A549 (cell line): ENCODE results near the gene MRAS. TPM values are rescaled to one million over a fixed set of nuclear protein-coding genes. Genes with fewer than 3 reads are reported as not detected.

ENCODE experiments used
- ATAC-seq, 2 experiments: fragments of 200-7000 bp in 1 of 2; fragments of >200 bp in 1 of 2; cut with Nextera tagmentation in 1 of 2; cut with Tn5 transposase in 1 of 2; 3 replicates each; pipeline versions ENCODE4 v1.8.0 to v1.9.1; 2018 to 2020; ENCODE audit warnings: mild to moderate bottlenecking in 1 of 2, moderate library complexity in 1 of 2
- CTCF ChIA-PET: fragments of 300-600 bp; sonication (Branson Sonifier 250); formaldehyde crosslinking; extraction: SDS; loops from one replicate; lab custom pipeline; 2021; ENCODE audit warnings: antibody characterized with exemption, inconsistent platforms; lab: Yijun Ruan, JAX
- POLR2A ChIA-PET: fragments of 350-600 bp; formaldehyde crosslinking; extraction: SDS; loops from one replicate; lab custom pipeline; 2021; ENCODE audit warnings: antibody characterized with exemption, inconsistent platforms; lab: Yijun Ruan, JAX
- DNase-seq, 2 experiments: peaks; one replicate each; pipeline versions ENCODE4 v3.0.0 to v3.0.0-alpha.2; 2011 to 2016; ENCODE audit warnings: low read depth in 1 of 2, low spot score in 1 of 2
- FAIRE-seq: peaks from 2 replicates; lab custom pipeline; 2011; peaks lifted over from hg19 to GRCh38; lab: Jason Lieb, UNC
- H3K27ac ChIP-seq, 2 experiments: fragments of >200 bp; sonication (Bioruptor Twin); formaldehyde crosslinking; 3 replicates each; pipeline ENCODE4 v1.5.1; 2016 to 2017
- H3K4me1 ChIP-seq: fragments of >200 bp; sonication (Bioruptor Twin); formaldehyde crosslinking; 3 replicates; pipeline ENCODE4 v1.6.1; 2016
- H3K4me2 ChIP-seq: fragments of >200 bp; sonication (Bioruptor Twin); formaldehyde crosslinking; 3 replicates; pipeline ENCODE4 v1.6.1; 2016
- H3K4me3 ChIP-seq: fragments of >200 bp; sonication (Bioruptor Twin); formaldehyde crosslinking; 3 replicates; pipeline ENCODE4 v1.5.1; 2016
- H3K9me3 ChIP-seq: fragments of >200 bp; sonication (Bioruptor Twin); formaldehyde crosslinking; 3 replicates; pipeline ENCODE4 v1.6.1; 2016
- CBX2 ChIP-seq: fragments of 200-600 bp; sonication (generic); IDR thresholded peaks from 2 replicates; pipeline ENCODE4 v1.6.1; 2016; ENCODE audit warnings: low read depth, mild to moderate bottlenecking, borderline replicate concordance
- CEBPB ChIP-seq, 2 experiments: fragments of >200 bp in 1 of 2; sonication (Bioruptor Twin) in 1 of 2; formaldehyde crosslinking in 1 of 2; IDR thresholded peaks; 2 replicates each; pipeline ENCODE4 v1.6.1; 2012 to 2016
- CHD4 ChIP-seq: fragments of 200-600 bp; sonication (generic); IDR thresholded peaks from 2 replicates; pipeline ENCODE4 v1.6.1; 2016; ENCODE audit warnings: antibody characterized with exemption, mild to moderate bottlenecking, borderline replicate concordance
- CTCF ChIP-seq: fragments of >200 bp; sonication (Bioruptor Twin); formaldehyde crosslinking; IDR thresholded peaks from 3 replicates; pipeline ENCODE4 v1.5.1; 2016
- EHMT2 ChIP-seq: fragments of 200-600 bp; sonication (generic); IDR thresholded peaks from 2 replicates; pipeline ENCODE4 v1.6.1; 2016; ENCODE audit warnings: antibody characterized with exemption, low read depth, mild to moderate bottlenecking, moderate library complexity
- FOSL2 ChIP-seq, 2 experiments: fragments of 450-650 bp in 1 of 2; fragments of >200 bp in 1 of 2; sonication (Bioruptor Twin) in 1 of 2; formaldehyde crosslinking; IDR thresholded peaks; 2 replicates each; pipeline versions ENCODE4 v1.5.0 to v1.6.1; 2016 to 2020; ENCODE audit warnings: mild to moderate bottlenecking in 1 of 2, moderate library complexity in 1 of 2
- FOXS1 ChIP-seq: fragments of 250-450 bp; sonication (Bioruptor Pico); IDR thresholded peaks from 2 replicates; pipeline ENCODE4 v1.5.0; 2020; ENCODE audit warnings: mild to moderate bottlenecking, moderate library complexity
- GATA3 ChIP-seq: IDR thresholded peaks from 2 replicates; pipeline ENCODE4 v1.6.1; 2012; ENCODE audit warnings: borderline replicate concordance
- HDAC2 ChIP-seq: fragments of 200-600 bp; sonication (generic); IDR thresholded peaks from 2 replicates; pipeline ENCODE4 v1.6.1; 2016
- HES2 ChIP-seq: fragments of >200 bp; sonication (Bioruptor Twin); formaldehyde crosslinking; IDR thresholded peaks from 2 replicates; pipeline ENCODE4 v1.6.1; 2016
- HOXB13 ChIP-seq: fragments of 250-450 bp; sonication (Bioruptor Pico); IDR thresholded peaks from 2 replicates; pipeline ENCODE4 v1.5.0; 2020; ENCODE audit warnings: low read depth, mild to moderate bottlenecking, moderate library complexity
- HOXB5 ChIP-seq: fragments of 250-450 bp; sonication (Bioruptor Pico); IDR thresholded peaks from 2 replicates; pipeline ENCODE4 v1.5.0; 2020; ENCODE audit warnings: mild to moderate bottlenecking, moderate library complexity
- JUN ChIP-seq, 2 experiments: fragments of >200 bp; sonication (Bioruptor Twin); formaldehyde crosslinking; IDR thresholded peaks; 2 replicates in 1 of 2; 3 replicates in 1 of 2; pipeline ENCODE4 v1.6.1; 2016 to 2017
- JUNB ChIP-seq: fragments of >200 bp; sonication (Bioruptor Twin); formaldehyde crosslinking; IDR thresholded peaks from 2 replicates; pipeline ENCODE4 v1.6.1; 2016
- KDM1A ChIP-seq: fragments of 200-600 bp; sonication (generic); IDR thresholded peaks from 2 replicates; pipeline ENCODE4 v1.6.1; 2016; ENCODE audit warnings: low read depth, mild to moderate bottlenecking
- KDM5A ChIP-seq: fragments of 200-600 bp; sonication (generic); IDR thresholded peaks from 2 replicates; pipeline ENCODE4 v1.6.1; 2016; ENCODE audit warnings: antibody characterized with exemption, mild to moderate bottlenecking
- MAFK ChIP-seq: fragments of 450-650 bp; IDR thresholded peaks from 2 replicates; pipeline ENCODE4 v1.6.1; 2014; ENCODE audit not compliant: partially characterized antibody
- MYC ChIP-seq: IDR thresholded peaks from 2 replicates; pipeline ENCODE4 v1.6.1; 2012; ENCODE audit warnings: mild to moderate bottlenecking, inconsistent platforms, low read length, improper control_type of control experiment, borderline replicate concordance
- NPAS2 ChIP-seq: fragments of 250-450 bp; sonication (Bioruptor Pico); IDR thresholded peaks from 2 replicates; pipeline ENCODE4 v1.8.0; 2022; ENCODE audit warnings: mild to moderate bottlenecking, moderate library complexity, borderline replicate concordance
- POLR2A ChIP-seq: IDR thresholded peaks from 2 replicates; pipeline ENCODE4 v1.6.1; 2012; ENCODE audit warnings: mild to moderate bottlenecking, low read length
- POLR2AphosphoS2 ChIP-seq: conservative IDR thresholded peaks from 2 replicates; pipeline ENCODE4 v1.6.1; 2012; ENCODE audit warnings: low read length, improper control_type of control experiment, inconsistent platforms
- RAD21 ChIP-seq, 2 experiments: fragments of >200 bp in 1 of 2; sonication (Bioruptor Twin) in 1 of 2; formaldehyde crosslinking in 1 of 2; IDR thresholded peaks in 1 of 2; conservative IDR thresholded peaks in 1 of 2; 2 replicates in 1 of 2; 3 replicates in 1 of 2; pipeline ENCODE4 v1.6.1; 2012 to 2018; ENCODE audit warnings: inconsistent platforms in 1 of 2
- RARB ChIP-seq: fragments of 250-450 bp; sonication (Bioruptor Pico); IDR thresholded peaks from 2 replicates; pipeline ENCODE4 v1.8.0; 2021; ENCODE audit warnings: mild to moderate bottlenecking, moderate library complexity
- RCOR1 ChIP-seq: fragments of 150-350 bp; IDR thresholded peaks from 2 replicates; pipeline ENCODE4 v1.6.1; 2014; ENCODE audit warnings: antibody characterized with exemption, low read length, low read depth
- REST ChIP-seq: fragments of 200-600 bp; sonication (generic); IDR thresholded peaks from 2 replicates; pipeline ENCODE4 v1.6.1; 2016; ENCODE audit warnings: antibody characterized with exemption, mild to moderate bottlenecking, moderate library complexity
- SMC3 ChIP-seq: fragments of >200 bp; sonication (Bioruptor Twin); formaldehyde crosslinking; IDR thresholded peaks from 3 replicates; pipeline ENCODE4 v1.6.1; 2018; ENCODE audit warnings: inconsistent platforms
- WGBS: methylation state at CpG from one replicate; pipeline ENCODE4 v1.1.6; 2017; ENCODE audit errors: missing lambda C conversion rate; 5-methylcytosine and 5-hydroxymethylcytosine counted together
- polyA plus RNA-seq, 4 experiments: library from polyadenylated mRNA; depleted of rRNA in 3 of 4; stranded (reverse); fragments of >200 nt; fragmentation: RNase III in 1 of 4; extraction: RNeasy Plus Mini Kit Qiagen cat#74134 plus additional on column Dnase treatment in 1 of 4; gene quantifications; 2 replicates in 3 of 4; 3 replicates in 1 of 4; pipeline ENCODE4 v1.2.3, GENCODE V29; 2011 to 2017

The MRAS gene
- polyA plus RNA-seq, 2 of the 4 experiments (the other 2 are of a cell fraction): 11.2 to 15.0 TPM

- no peak overlapping the region for H3K4me3 ChIP-seq
- ATAC-seq (no peak), FAIRE-seq (no peak), DNase-seq (no peak)
- H3K9me3 ChIP-seq: no peaks in the 10 kb centered on the region
- WGBS: 87% methylated on average over 7 of the region's 7 CpGs
- peak overlapping the region in 1 of 2 experiments; percentile 28; a peak in 1 of 6 replicates for H3K27ac ChIP-seq
- ChIA-PET CTCF (interaction anchor here (1.1 to 3.1 kb wide), 3 partner anchors 22 to 108 kb away, joined by 3 to 18 read pairs (median 4); no protein-coding TSS in a partner anchor), POLR2A (no interaction called here)
- H3K4me2 ChIP-seq: no peak overlapping the region
- peaks cover 29% of the 10 kb centered on the region for H3K4me1 ChIP-seq
- TF ChIP-seq MAFK (no peak), SMC3 (no peak), CHD4 (no peak)
Observed at GRCh38 chr3:138440121-138440521, 91.7 kb downstream of the MRAS start.

- Histone ChIP-seq H3K4me1 (peaks cover 28% of the 10 kb centered on the region), H3K4me3 (no peak overlapping the region), H3K27ac (peak overlapping the region in 1 of 2 experiments; percentile 85; a peak in 4 of 6 replicates), H3K4me2 (no peak overlapping the region; the same call in 2 of the 3 replicates), H3K9me3 (no peaks in the 10 kb centered on the region)
- no peak for TF ChIP-seq REST
- no peak for TF ChIP-seq RCOR1
- TF ChIP-seq KDM5A: no peak
- no peak for TF ChIP-seq CTCF
- no peak for TF ChIP-seq MYC
- TF ChIP-seq GATA3: no peak
- no peak for TF ChIP-seq RARB (CRISPR knock-in tag)
- TF ChIP-seq KDM1A: no peak
- ATAC-seq: no peak
- 78% methylated on average over 2 of the region's 3 CpGs for WGBS
- no peak for FAIRE-seq
- DNase-seq: no peak
- POLR2A ChIA-PET: no interaction called here
- CTCF ChIA-PET: interaction anchor here (1.8 to 3.1 kb wide), 2 partner anchors 23 to 32 kb away, joined by 4 to 18 read pairs; no protein-coding TSS in a partner anchor
Observed at GRCh38 chr3:138440596-138440995, 92.2 kb downstream of the MRAS start.

GRCh38 chr3:138441256-138441655 is 92.9 kb downstream of the MRAS start:
- H3K9me3 ChIP-seq: no peaks in the 10 kb centered on the region
- 88% methylated on average over 1 of the region's 2 CpGs for WGBS
- FAIRE-seq (no peak), ATAC-seq (no peak), DNase-seq (no peak)
- no peak overlapping the region for H3K4me3 ChIP-seq
- peaks cover 28% of the 10 kb centered on the region for H3K4me1 ChIP-seq
- ChIA-PET CTCF (interaction anchor here (0.8 to 1.8 kb wide), 2 partner anchors 15 to 32 kb away, joined by 3 to 4 read pairs; no protein-coding TSS in a partner anchor), POLR2A (no interaction called here)
- H3K27ac ChIP-seq: peak overlapping the region; percentile 58 to 85
- peak overlapping the region; percentile 78 for H3K4me2 ChIP-seq
- TF ChIP-seq FOXS1 (CRISPR knock-in tag) (no peak), NPAS2 (CRISPR knock-in tag) (no peak), CBX2 (no peak), EHMT2 (no peak), CEBPB (IDR thresholded peaks at IDR 0.05) (no peak), HES2 (no peak), POLR2A (no peak), REST (no peak), HDAC2 (no peak), HOXB13 (CRISPR knock-in tag) (no peak), CHD4 (no peak), FOSL2 (IDR thresholded peaks at IDR 0.05) (no peak), FOSL2 (CRISPR knock-in tag; IDR thresholded peaks at IDR 0.05) (no peak), JUNB (no peak), JUN (IDR thresholded peaks at IDR 0.05) (no peak), HOXB5 (CRISPR knock-in tag) (no peak), RAD21 (conservative IDR thresholded peaks at IDR 0.05 in 1 of 2, IDR thresholded peaks at IDR 0.05 in 1 of 2) (no peak), POLR2AphosphoS2 (no peak)
